Erythroblast (primary cell): Measurements from ENCODE around the gene RPL28.

Experiments
- GATA1 ChIP-seq: IDR thresholded peaks from 2 replicates; pipeline ENCODE4 v1.6.1; 2011; ENCODE audit warnings: low read depth, mild to moderate bottlenecking, control low read depth, low read length, moderate library complexity
- POLR2A ChIP-seq: IDR thresholded peaks from 2 replicates; pipeline ENCODE4 v1.6.1; 2011; ENCODE audit warnings: mild to moderate bottlenecking, low read length

DNA sequence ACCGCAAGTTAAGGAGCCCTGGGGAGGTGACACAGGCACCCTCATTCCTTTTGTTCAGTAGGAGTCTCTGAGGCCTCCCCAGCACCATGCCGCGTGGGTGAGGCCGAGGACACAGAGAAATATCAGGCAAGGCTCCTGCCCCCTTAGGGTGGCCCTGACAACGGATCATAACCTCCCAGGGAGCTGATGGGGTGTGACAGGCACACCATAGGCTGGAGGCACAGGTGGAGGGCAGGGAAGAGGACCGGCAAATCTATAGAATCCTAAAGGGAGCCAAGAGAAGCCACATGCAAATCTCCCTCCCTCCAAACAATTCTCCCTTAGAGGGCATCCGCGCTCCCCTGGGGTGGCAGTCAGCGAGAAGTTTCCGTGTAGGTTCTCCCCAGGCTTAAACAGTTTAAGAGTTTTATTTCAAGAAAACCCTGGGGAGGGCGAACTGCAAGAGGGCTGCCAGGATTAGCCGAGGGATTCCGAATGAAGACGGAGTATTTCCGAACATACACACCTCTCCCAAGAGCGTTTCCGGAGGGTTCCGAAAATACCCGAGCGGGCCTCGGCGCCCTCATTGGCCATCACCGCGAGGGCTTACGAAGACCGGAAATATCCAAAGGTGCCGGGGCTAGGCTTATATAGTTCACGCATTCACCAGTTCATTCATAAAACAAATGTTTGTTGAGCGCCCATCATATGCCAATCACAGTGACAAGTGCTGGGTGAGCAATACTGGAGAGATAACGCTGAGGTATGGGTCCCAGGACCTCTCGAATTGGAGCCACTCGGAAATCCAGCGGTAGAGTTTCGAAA is 610 bp upstream of the RPL28 start:
- TF ChIP-seq POLR2A (no peak), GATA1 (no peak)
